Measurements from ENCODE around the gene PKP1. TPM values are rescaled to one million over a fixed set of nuclear protein-coding genes. Genes with fewer than 3 reads are reported as not detected.
A peak's percentile ranks its signal among the peaks of the same experiment; 100 is the strongest.
"Not testable (repeated sequence)": the region's sequence is repeated elsewhere in the genome, so short reads cannot be mapped to it uniquely, and the experiment has no call there.

The PKP1 gene, protein sequence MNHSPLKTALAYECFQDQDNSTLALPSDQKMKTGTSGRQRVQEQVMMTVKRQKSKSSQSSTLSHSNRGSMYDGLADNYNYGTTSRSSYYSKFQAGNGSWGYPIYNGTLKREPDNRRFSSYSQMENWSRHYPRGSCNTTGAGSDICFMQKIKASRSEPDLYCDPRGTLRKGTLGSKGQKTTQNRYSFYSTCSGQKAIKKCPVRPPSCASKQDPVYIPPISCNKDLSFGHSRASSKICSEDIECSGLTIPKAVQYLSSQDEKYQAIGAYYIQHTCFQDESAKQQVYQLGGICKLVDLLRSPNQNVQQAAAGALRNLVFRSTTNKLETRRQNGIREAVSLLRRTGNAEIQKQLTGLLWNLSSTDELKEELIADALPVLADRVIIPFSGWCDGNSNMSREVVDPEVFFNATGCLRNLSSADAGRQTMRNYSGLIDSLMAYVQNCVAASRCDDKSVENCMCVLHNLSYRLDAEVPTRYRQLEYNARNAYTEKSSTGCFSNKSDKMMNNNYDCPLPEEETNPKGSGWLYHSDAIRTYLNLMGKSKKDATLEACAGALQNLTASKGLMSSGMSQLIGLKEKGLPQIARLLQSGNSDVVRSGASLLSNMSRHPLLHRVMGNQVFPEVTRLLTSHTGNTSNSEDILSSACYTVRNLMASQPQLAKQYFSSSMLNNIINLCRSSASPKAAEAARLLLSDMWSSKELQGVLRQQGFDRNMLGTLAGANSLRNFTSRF
- not detected for total RNA-seq (2013)
- not detected for polyA plus RNA-seq
- not detected in 2 replicates for polyA minus RNA-seq
- total RNA-seq = 0 to 0.90 (median 0) reads per million in 11 experiments

DNA sequence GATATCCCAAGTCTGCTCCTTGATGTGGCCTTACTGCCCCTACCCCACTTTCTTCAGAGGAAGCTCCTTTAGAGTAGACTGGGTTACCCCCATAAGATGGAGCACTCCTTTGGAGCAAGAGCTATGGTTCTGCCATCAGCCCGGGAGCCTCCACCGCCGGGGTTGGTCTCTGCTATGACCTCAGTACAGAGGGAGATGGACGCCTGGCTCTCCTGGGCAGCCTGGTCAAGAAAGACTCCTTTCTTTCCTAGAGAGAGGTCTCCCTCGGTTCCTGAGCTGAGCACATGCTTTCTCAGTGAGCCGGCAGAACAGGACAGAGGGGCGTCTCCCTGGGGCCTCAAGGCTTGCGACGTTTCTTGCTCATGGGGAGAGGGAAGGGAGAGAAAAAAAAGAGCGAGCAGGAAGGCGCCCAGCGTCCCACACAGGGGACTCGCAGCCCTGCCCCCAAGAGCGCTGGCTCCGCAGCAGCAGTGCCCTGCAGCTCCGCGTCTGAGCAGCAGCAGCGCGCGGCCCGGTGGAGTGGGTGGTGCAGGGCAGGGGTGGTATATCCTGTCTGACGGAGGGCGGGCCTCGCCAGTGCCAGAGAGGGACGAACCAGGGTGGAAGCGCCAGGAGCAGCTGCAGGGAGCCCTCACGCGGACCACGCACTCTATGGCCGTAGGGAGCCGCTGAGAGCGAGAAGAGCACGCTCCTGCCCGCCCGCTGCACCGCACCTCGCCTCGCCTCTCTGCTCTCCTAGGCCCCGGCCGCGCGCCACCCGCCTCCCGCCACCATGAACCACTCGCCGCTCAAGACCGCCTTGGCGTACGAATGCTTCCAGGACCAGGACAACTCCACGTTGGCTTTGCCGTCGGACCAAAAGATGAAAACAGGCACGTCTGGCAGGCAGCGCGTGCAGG, at the start of gene PKP1:
TSS of gene PKP1 (plus strand) at position 576 of the 899 bp plus-strand sequence. CDS start at position 773, 197 bp downstream.
- H3K4me2 ChIP-seq (replicated peaks; ENCODE audit: extremely low read depth, low read length, poor library complexity, severe bottlenecking) = no peak within 1 kb of the TSS
- peak within 1 kb of the TSS in 1 of 2 donors; percentile 68 for H3K4me3 Mint-ChIP-seq
- H3K27me3 Mint-ChIP-seq (ENCODE audit: low read depth in 3 of 3) = peaks cover 53 to 76% (median 57%) of the 10 kb centered on the region in 3 donors

DNA sequence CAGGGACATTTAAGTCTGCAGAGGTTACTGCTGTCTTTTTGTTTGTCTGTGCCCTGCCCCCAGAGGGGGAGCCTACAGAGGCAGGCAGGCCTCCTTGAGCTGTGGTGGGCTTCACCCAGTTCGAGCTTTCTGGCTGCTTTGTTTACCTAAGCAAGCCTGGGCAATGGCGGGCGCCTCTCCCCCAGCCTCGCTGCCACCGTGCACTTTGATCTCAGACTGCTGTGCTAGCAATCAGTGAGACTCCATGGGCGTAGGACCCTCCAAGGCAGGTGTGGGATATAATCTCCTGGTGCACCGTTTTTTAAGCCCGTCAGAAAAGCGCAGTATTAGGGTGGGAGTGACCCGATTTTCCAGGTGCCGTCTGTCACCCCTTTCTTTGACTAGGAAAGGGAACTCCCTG, 43.7 kb upstream of the PKP1 start:
- not testable (repeated sequence) for H3K4me3 Mint-ChIP-seq, H3K27ac Mint-ChIP-seq
- peaks cover 15% of the 10 kb centered on the region for H3K4me1 Mint-ChIP-seq

More for the DNA sequence above, at the start of gene PKP1:
- Histone ChIP-seq H3K79me2 (ENCODE audit: insufficient read depth, low read length) (no peaks in the 10 kb centered on the region), H3K9me3 (replicated peaks in 1 of 2; ENCODE audit: control insufficient read depth in 1 of 2, insufficient read depth in 1 of 2, low read length in 2 of 2) (peaks cover 0 to 11% of the 10 kb centered on the region in 2 donors), H3K9ac (ENCODE audit: insufficient read depth, low read length, poor library complexity, severe bottlenecking) (no peak within 1 kb of the TSS), H3K27ac (ENCODE audit: low read depth in 1 of 2, low read length in 2 of 2) (no peak within 1 kb of the TSS), H3K4me3 (replicated peaks in 1 of 3; ENCODE audit: low read depth in 2 of 3, low read length in 3 of 3) (no peak within 1 kb of the TSS), H3K36me3 (replicated peaks in 1 of 2; ENCODE audit: control insufficient read depth in 1 of 2, insufficient read depth in 2 of 2, low read length in 2 of 2) (no peaks in the 10 kb centered on the region), H3K27me3 (ENCODE audit: control insufficient read depth in 2 of 2, insufficient read depth in 2 of 2, low read length in 2 of 2) (peaks cover 19 to 61% of the 10 kb centered on the region in 2 donors), H2AFZ (ENCODE audit: insufficient read depth, low read depth, low read length, poor library complexity, severe bottlenecking) (no peak within 1 kb of the TSS), H3K4me1 (ENCODE audit: control insufficient read depth in 1 of 2, insufficient read depth in 2 of 2, low read length in 2 of 2) (no peaks in the 10 kb centered on the region), H4K20me1 (ENCODE audit: insufficient read depth, low read length) (no peaks in the 10 kb centered on the region)
- H3K27ac Mint-ChIP-seq = no peak within 1 kb of the TSS
- H3K9me3 Mint-ChIP-seq = peaks cover 0 to 4% (median 0%) of the 10 kb centered on the region in 7 donors
- H3K36me3 Mint-ChIP-seq = peaks cover 0 to 2% of the 10 kb centered on the region in 2 donors
- TF ChIP-seq, protein P1, sequence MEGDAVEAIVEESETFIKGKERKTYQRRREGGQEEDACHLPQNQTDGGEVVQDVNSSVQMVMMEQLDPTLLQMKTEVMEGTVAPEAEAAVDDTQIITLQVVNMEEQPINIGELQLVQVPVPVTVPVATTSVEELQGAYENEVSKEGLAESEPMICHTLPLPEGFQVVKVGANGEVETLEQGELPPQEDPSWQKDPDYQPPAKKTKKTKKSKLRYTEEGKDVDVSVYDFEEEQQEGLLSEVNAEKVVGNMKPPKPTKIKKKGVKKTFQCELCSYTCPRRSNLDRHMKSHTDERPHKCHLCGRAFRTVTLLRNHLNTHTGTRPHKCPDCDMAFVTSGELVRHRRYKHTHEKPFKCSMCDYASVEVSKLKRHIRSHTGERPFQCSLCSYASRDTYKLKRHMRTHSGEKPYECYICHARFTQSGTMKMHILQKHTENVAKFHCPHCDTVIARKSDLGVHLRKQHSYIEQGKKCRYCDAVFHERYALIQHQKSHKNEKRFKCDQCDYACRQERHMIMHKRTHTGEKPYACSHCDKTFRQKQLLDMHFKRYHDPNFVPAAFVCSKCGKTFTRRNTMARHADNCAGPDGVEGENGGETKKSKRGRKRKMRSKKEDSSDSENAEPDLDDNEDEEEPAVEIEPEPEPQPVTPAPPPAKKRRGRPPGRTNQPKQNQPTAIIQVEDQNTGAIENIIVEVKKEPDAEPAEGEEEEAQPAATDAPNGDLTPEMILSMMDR (IDR thresholded peaks at IDR 0.05) = no peak
- intact Hi-C loops (cut with micrococcal nuclease) = no loop called here
- no peak for DNase-seq
- WGBS (ENCODE audit: insufficient coverage) = 5% methylated on average over 52 of the region's 55 CpGs
- H3K4me1 Mint-ChIP-seq = peaks cover 2% of the 10 kb centered on the region

More for the DNA sequence above, 43.7 kb upstream of the PKP1 start:
- H2AFZ ChIP-seq (ENCODE audit: insufficient read depth, low read depth, low read length, poor library complexity, severe bottlenecking); H3K36me3 Mint-ChIP-seq; H3K79me2 ChIP-seq (ENCODE audit: insufficient read depth, low read length); H4K20me1 ChIP-seq (ENCODE audit: insufficient read depth, low read length); H3K9me3 ChIP-seq (replicated peaks in 1 of 2; ENCODE audit: control insufficient read depth in 1 of 2, insufficient read depth in 1 of 2, low read length in 2 of 2); H3K36me3 ChIP-seq (replicated peaks in 1 of 2; ENCODE audit: control insufficient read depth in 1 of 2, insufficient read depth in 2 of 2, low read length in 2 of 2); H3K9ac ChIP-seq (ENCODE audit: insufficient read depth, low read length, poor library complexity, severe bottlenecking); H3K27me3 ChIP-seq (ENCODE audit: control insufficient read depth in 2 of 2, insufficient read depth in 2 of 2, low read length in 2 of 2); H3K27ac ChIP-seq (ENCODE audit: low read depth in 1 of 2, low read length in 2 of 2); H3K4me2 ChIP-seq (replicated peaks; ENCODE audit: extremely low read depth, low read length, poor library complexity, severe bottlenecking); H3K4me3 ChIP-seq (replicated peaks in 1 of 3; ENCODE audit: low read depth in 2 of 3, low read length in 3 of 3); intact Hi-C loops (cut with micrococcal nuclease); DNase-seq: not testable (repeated sequence)
- H3K27me3 Mint-ChIP-seq (ENCODE audit: low read depth in 3 of 3) = peaks cover 7 to 13% (median 7%) of the 10 kb centered on the region in 3 donors
- peaks cover 0 to 10% of the 10 kb centered on the region in 2 donors for H3K4me1 ChIP-seq (ENCODE audit: control insufficient read depth in 1 of 2, insufficient read depth in 2 of 2, low read length in 2 of 2)
- peaks cover 6 to 24% (median 11%) of the 10 kb centered on the region in 7 donors for H3K9me3 Mint-ChIP-seq
- 83% methylated on average over 4 of the region's 11 CpGs for WGBS (ENCODE audit: insufficient coverage)

All from CD14-positive monocyte (primary cell).